ENCODE data around the gene KRTAP1-3.

- TF ChIP-seq POLR2A (IDR thresholded peaks at IDR 0.05) (no peak), POLR2AphosphoS5 (IDR thresholded peaks at IDR 0.05) (no peak)
- TF ChIP-seq, protein P1, sequence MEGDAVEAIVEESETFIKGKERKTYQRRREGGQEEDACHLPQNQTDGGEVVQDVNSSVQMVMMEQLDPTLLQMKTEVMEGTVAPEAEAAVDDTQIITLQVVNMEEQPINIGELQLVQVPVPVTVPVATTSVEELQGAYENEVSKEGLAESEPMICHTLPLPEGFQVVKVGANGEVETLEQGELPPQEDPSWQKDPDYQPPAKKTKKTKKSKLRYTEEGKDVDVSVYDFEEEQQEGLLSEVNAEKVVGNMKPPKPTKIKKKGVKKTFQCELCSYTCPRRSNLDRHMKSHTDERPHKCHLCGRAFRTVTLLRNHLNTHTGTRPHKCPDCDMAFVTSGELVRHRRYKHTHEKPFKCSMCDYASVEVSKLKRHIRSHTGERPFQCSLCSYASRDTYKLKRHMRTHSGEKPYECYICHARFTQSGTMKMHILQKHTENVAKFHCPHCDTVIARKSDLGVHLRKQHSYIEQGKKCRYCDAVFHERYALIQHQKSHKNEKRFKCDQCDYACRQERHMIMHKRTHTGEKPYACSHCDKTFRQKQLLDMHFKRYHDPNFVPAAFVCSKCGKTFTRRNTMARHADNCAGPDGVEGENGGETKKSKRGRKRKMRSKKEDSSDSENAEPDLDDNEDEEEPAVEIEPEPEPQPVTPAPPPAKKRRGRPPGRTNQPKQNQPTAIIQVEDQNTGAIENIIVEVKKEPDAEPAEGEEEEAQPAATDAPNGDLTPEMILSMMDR (IDR thresholded peaks at IDR 0.05 in 8 of 11, conservative IDR thresholded peaks at IDR 0.05 in 3 of 11) = no peak
Measured at GRCh38 chr17:41071606-41072360, 37.1 kb upstream of the KRTAP1-3 start.
